Psoas muscle (tissue), 8 donors: ENCODE results near the gene ERC2. TPM values are rescaled to one million over a fixed set of nuclear protein-coding genes. Genes with fewer than 3 reads are reported as not detected.

ENCODE experiments used
- ATAC-seq, 4 donors: fragments of 200-7000 bp; cut with Tn5 transposase; one replicate each; pipeline ENCODE4 v1.9.1; 2020; ENCODE audit warnings: moderate library complexity in 3 of 4, mild to moderate bottlenecking in 2 of 4
- DNase-seq, 2 donors: peaks; one replicate each; pipeline ENCODE4 v3.0.0-alpha.2; 2020
- H3K27ac ChIP-seq: fragments of 200-600 bp; one replicate; pipeline ENCODE4 v1.8.0; 2022
- H3K27me3 ChIP-seq, 3 donors: fragments of 200-600 bp in 1 of 3; one replicate each; pipeline versions ENCODE4 v1.6.1 to v1.8.0; 2013 to 2022; ENCODE audit warnings: low read length in 2 of 3, mild to moderate bottlenecking in 2 of 3, moderate library complexity in 1 of 3; ENCODE audit not compliant: insufficient read depth in 3 of 3
- H3K36me3 ChIP-seq, 2 donors: fragments of 200-600 bp in 1 of 2; one replicate each; pipeline versions ENCODE4 v1.6.1 to v1.8.0; 2013 to 2022; ENCODE audit warnings: low read depth in 1 of 2, mild to moderate bottlenecking in 1 of 2, moderate library complexity in 1 of 2; ENCODE audit not compliant: insufficient read depth in 1 of 2
- H3K4me1 ChIP-seq: fragments of 200-600 bp; one replicate; pipeline ENCODE4 v1.8.0; 2022
- H3K4me3 ChIP-seq: fragments of 200-600 bp; one replicate; pipeline ENCODE4 v1.8.0; 2022; ENCODE audit warnings: mild to moderate bottlenecking
- H3K9me3 ChIP-seq: fragments of 200-600 bp; one replicate; pipeline ENCODE4 v1.8.0; 2022
- WGBS, 3 donors: extraction: QIAGEN DNeasy Blood & Tissue Kit; methylation state at CpG; one replicate each; pipeline versions ENCODE4 v1.1.6 to v1.1.7; 2013; 5-methylcytosine and 5-hydroxymethylcytosine counted together
- intact Hi-C, 2 donors: fragments of 100-400 bp; cut with DNase I; formaldehyde crosslinking; loops; one replicate each; pipeline versions ENCODE4 v1.11.0 to v1.14.2; 2022
- polyA plus RNA-seq, 3 donors: library from polyadenylated mRNA; stranded (reverse); fragments of 200-250 nt; gene quantifications; one replicate each; pipeline ENCODE4 v1.2.3, GENCODE V29; 2013
- total RNA-seq, 4 donors: library from RNA; stranded (reverse); fragmentation: NEBNext Ultra II Directional in 2 of 4; extraction: Animal tissue kit (Norgen Biotek cat#: 25700) in 2 of 4; gene quantifications; one replicate each; pipeline versions ENCODE4 v1.2.1 to v1.2.4, GENCODE V29; 2021 to 2023
- TF ChIP-seq, protein P1 (sequence below): fragments of 200-600 bp; IDR thresholded peaks from one replicate; pipeline ENCODE4 v1.8.0; 2022; ENCODE audit warnings: antibody characterized with exemption
- donor health status: healthy with polysubstance abuse.
- donor health status: DM: no; HTN: no; CAD: no; lungs with moderate emphysema.
- donor health status: Bipolar disorder and iron deficiency.
- donor health status: healthy.
- donor health status: DM: yes; HTN: yes; CAD: no.
- donor health status: DM: no; HTN: no; CAD: no.
- donor health status: DM: no; HTN: no; CAD: no.
- donor health status: DM: yes; HTN: yes; CAD: no.

Gene ERC2
- total and polyA plus RNA-seq, 7 donors = 0.04 to 0.15 TPM; not detected in 5

DNA sequence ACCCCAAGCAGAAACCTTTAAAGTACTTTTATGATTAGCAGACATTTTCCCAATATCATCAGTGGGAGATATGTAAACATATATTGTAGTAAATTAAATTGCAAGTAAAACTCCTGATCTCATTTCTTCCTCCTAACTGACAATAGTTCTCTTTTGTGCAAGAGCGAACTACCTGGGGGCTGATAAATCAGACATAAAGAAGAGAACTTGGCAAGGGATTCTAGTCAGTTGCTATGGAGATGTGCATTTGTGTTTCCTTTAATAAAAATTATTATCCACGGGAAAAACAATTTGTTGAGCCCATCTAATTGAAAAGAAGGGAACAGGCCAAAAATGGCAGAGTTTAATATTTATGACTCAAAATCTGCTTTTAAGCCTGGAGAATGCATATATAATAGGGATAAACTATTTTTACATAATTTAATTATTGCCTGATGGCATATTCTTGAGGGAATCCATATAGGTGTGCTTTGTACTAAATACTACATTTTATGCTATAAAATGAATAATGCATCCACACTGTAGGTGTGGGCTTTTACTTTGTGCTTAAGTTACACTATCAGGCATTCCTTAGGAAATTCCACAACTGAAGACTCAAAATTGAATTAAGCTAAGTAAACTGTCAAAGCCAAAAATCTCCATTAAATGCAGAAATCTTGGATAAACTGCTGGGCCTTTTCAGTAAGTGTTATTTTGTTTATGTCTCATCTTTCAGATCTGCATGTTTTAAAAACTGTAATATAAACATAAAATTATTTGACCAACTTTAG lies 258.1 kb downstream of the ERC2 start:
- intact Hi-C loops = no loop called here
- DNase-seq (no peak), ATAC-seq (no peak)
- Histone ChIP-seq H3K36me3 (no peaks in the 10 kb centered on the region), H3K27me3 (no peaks in the 10 kb centered on the region), H3K9me3 (no peaks in the 10 kb centered on the region), H3K4me1 (no peaks in the 10 kb centered on the region), H3K27ac (no peak overlapping the region), H3K4me3 (no peak overlapping the region)
- TF ChIP-seq, protein P1, sequence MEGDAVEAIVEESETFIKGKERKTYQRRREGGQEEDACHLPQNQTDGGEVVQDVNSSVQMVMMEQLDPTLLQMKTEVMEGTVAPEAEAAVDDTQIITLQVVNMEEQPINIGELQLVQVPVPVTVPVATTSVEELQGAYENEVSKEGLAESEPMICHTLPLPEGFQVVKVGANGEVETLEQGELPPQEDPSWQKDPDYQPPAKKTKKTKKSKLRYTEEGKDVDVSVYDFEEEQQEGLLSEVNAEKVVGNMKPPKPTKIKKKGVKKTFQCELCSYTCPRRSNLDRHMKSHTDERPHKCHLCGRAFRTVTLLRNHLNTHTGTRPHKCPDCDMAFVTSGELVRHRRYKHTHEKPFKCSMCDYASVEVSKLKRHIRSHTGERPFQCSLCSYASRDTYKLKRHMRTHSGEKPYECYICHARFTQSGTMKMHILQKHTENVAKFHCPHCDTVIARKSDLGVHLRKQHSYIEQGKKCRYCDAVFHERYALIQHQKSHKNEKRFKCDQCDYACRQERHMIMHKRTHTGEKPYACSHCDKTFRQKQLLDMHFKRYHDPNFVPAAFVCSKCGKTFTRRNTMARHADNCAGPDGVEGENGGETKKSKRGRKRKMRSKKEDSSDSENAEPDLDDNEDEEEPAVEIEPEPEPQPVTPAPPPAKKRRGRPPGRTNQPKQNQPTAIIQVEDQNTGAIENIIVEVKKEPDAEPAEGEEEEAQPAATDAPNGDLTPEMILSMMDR = no peak
- 53 to 61% (median 59%) methylated on average over 2 of the region's 2 CpGs for WGBS, 3 donors

DNA sequence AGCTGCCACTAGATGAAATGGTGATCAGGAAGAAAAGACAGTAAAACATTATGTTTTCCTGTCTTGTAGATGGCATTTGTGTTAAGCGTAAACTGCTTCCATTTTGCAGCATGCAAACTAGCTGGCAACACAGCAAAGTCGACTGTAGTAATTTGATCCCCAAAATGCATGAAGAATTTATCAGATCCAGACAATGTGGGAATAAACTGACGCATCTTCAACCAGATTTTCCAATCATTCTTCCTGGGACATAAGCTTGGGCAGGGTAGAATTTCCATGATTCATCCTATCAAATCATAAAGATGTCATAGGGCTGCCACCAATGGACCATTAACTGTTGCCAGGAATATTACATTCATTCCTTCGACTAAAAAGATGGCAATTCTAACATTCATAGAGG lies 260.3 kb downstream of the ERC2 start:
- H3K9me3 ChIP-seq = no peaks in the 10 kb centered on the region
- H3K4me1 ChIP-seq = no peaks in the 10 kb centered on the region
- TF ChIP-seq, protein P1 = no peak
- H3K27me3 ChIP-seq = no peaks in the 10 kb centered on the region
- H3K36me3 ChIP-seq = no peaks in the 10 kb centered on the region
- intact Hi-C loops = no loop called here
- WGBS, 3 donors = 53 to 58% (median 57%) methylated on average over 4 of the region's 4 CpGs
- DNase-seq = no peak
- no peak for ATAC-seq
- no peak overlapping the region for H3K27ac ChIP-seq
- no peak overlapping the region for H3K4me3 ChIP-seq

DNA sequence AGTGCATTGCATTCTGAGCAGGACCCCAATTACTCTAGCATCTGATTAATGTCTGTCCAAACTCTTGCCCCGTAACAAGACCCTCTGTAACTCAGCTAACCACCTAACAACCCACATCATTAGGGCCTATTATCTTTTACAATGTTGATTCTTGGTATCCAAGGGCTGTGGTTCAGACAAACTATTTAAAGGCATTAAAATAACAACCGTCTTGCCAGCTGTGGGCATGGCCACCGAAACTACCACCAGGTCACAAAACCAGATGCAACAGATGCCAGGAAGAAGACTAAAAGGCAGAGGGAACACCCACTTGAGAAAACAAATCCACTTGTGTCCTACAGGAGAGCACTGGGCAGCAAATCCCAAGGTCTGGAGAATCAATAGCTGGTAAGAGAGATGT lies 262.9 kb downstream of the ERC2 start:
- H3K27ac ChIP-seq = no peak overlapping the region
- H3K4me1 ChIP-seq = no peaks in the 10 kb centered on the region
- 51 to 62% (median 60%) methylated on average over 3 of the region's 3 CpGs for WGBS, 3 donors
- DNase-seq = no peak
- TF ChIP-seq, protein P1 = no peak
- no peaks in the 10 kb centered on the region for H3K9me3 ChIP-seq
- no peaks in the 10 kb centered on the region for H3K27me3 ChIP-seq
- ATAC-seq = no peak
- H3K4me3 ChIP-seq = no peak overlapping the region
- no peaks in the 10 kb centered on the region for H3K36me3 ChIP-seq
- intact Hi-C loops = no loop called here

DNA sequence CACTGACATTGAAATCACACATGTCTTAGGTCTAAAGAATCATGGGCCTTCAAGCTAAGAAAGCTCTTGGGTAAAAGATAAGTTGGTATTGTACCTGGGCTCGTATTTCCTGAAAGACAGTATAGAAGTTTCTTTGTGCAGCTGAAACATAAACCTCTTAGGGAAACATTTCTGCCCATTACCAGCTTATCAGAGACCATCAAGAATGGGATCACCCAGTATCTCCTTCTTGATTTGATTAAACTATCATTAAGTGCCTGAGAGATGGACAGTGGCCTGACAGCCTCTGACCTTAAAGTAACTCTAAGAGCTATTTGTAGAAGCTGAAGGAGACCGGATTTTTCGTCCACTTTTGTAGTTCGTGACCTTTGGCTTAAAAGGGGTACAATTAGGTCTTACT lies 265.3 kb downstream of the ERC2 start:
- TF ChIP-seq, protein P1 = no peak
- ATAC-seq (no peak), DNase-seq (no peak)
- H3K4me1 ChIP-seq = no peaks in the 10 kb centered on the region
- no peak overlapping the region for H3K27ac ChIP-seq
- H3K9me3 ChIP-seq = no peaks in the 10 kb centered on the region
- no peaks in the 10 kb centered on the region for H3K36me3 ChIP-seq
- no peaks in the 10 kb centered on the region for H3K27me3 ChIP-seq
- WGBS, 3 donors = 71 to 79% (median 77%) methylated on average over 4 of the region's 4 CpGs
- H3K4me3 ChIP-seq = no peak overlapping the region
- intact Hi-C loops = no loop called here

DNA sequence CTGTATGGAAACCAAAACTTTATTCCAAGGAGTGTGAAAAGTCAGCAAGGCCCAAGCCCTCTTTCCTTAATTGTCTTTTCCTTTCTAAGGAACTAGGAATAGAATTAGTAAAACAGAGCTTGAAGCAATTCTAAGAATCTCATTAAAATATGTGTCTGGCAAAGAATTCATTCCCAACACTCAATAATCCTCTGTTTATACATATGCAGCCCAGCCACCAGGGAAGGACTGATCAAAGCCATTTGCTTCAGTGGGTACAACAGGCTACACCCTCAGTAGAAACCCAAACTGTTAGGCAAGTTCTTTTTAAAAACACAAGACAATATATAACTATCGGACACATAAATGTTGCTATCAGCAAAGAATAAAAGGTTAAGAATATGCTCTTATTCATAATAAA lies 266.9 kb downstream of the ERC2 start:
- no peak for DNase-seq
- H3K36me3 ChIP-seq = no peaks in the 10 kb centered on the region
- no peaks in the 10 kb centered on the region for H3K4me1 ChIP-seq
- H3K9me3 ChIP-seq = no peaks in the 10 kb centered on the region
- no peak overlapping the region for H3K4me3 ChIP-seq
- ATAC-seq = no peak
- H3K27ac ChIP-seq = no peak overlapping the region
- WGBS, 3 donors = 52 to 58% (median 54%) methylated on average over 1 of the region's 1 CpG
- no peaks in the 10 kb centered on the region for H3K27me3 ChIP-seq
- TF ChIP-seq, protein P1 = no peak
- intact Hi-C loops = no loop called here
